Measurements from ENCODE around the gene IL27RA. TPM values are rescaled to one million over a fixed set of nuclear protein-coding genes. Genes with fewer than 3 reads are reported as not detected.

The IL27RA gene
- total RNA-seq, 3 donors from 2014 or later = 91.2 to 102 (median 94.0) TPM

Other genes starting within 250 kb of the IL27RA start
- gene ZSWIM4, start 236.3 kb upstream of the IL27RA start, total RNA-seq = 1 to 10 TPM; 3.2 to 5.0 (median 3.7) TPM
- gene NANOS3, start 154.6 kb upstream of the IL27RA start, total RNA-seq = under 1 TPM in 1 of 3 donors, not detected in 2; 0.52 TPM
- 1 to 10 TPM; 7.3 to 9.3 (median 8.9) TPM for gene BRME1, start 125.6 kb upstream of the IL27RA start, total RNA-seq
- gene CC2D1A, start 125.6 kb upstream of the IL27RA start, total RNA-seq = 10 to 100 TPM; 34.1 to 40.2 (median 39.6) TPM
- under 1 TPM in 2 of 3 donors, not detected in 1; 0.08 to 0.30 TPM for gene PODNL1, start 93.3 kb upstream of the IL27RA start, total RNA-seq
- gene DCAF15, start 79.3 kb upstream of the IL27RA start, total RNA-seq = 10 to 100 TPM; 65.2 to 75.4 (median 66.2) TPM
- 10 to 100 TPM; 11.3 to 13.8 (median 12.3) TPM for gene RFX1, start 25.4 kb upstream of the IL27RA start, total RNA-seq
- gene RLN3, start 3.6 kb upstream of the IL27RA start, total RNA-seq = not detected
- gene PALM3, start 30.3 kb downstream of the IL27RA start, total RNA-seq = not detected
- under 1 TPM; 0.24 to 0.48 (median 0.43) TPM for gene MISP3, start 41.0 kb downstream of the IL27RA start, total RNA-seq
- gene C19orf67, start 54.0 kb downstream of the IL27RA start, total RNA-seq = under 1 TPM in 1 of 3 donors, not detected in 2; 0.48 TPM
- 100 to 1,000 TPM in 2 of 3 donors, 10 to 100 TPM in 1; 90.0 to 130 (median 112) TPM for gene SAMD1, start 59.0 kb downstream of the IL27RA start, total RNA-seq
- gene PRKACA, start 86.0 kb downstream of the IL27RA start, total RNA-seq = 10 to 100 TPM; 45.0 to 46.1 (median 45.3) TPM
- 10 to 100 TPM; 18.5 to 26.7 (median 21.0) TPM for gene ASF1B, start 104.8 kb downstream of the IL27RA start, total RNA-seq
- gene ADGRL1, start 174.4 kb downstream of the IL27RA start, total RNA-seq = 10 to 100 TPM; 22.2 to 30.2 (median 23.6) TPM

All from activated T-cell treated with anti-CD3 and anti-CD28 coated beads, Interleukin-2, amount 50 U/mL, for 4 hours (primary cell).